ENCODE measurements around the gene ZDHHC14.

DNA sequence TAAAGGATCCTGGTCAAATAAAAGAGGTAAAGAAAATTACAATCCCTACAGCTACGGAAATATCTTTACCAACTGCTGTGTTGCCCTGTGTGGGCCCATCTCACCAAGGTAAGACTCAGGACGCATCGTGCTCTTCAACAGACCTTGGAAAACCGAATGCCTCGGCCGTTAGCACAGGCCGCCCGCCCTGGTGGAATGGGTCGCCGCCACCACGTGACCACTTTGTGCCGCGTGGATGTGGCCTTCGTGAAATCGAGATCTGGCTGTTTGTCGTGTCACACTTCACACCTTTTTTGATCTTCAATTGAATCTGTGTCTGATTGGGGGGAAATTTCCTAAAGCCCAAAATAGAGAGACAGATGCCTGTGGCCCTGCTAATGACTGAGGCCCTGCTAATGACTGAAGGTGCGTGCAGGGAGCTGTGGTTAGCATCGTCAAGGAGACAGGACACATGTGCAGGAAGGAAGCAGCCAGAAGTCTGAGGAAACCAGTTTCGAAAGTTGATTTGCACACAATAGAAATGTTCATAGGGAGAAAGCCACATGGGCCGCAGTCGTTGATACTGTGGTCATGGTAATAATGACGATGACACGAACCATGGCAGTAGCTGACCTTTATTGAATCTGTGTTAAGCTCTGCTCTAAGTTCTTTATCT, 266.4 kb downstream of the ZDHHC14 start:
- TF ChIP-seq POLR2A (IDR thresholded peaks at IDR 0.05), result no peak
- TF ChIP-seq, protein P1, sequence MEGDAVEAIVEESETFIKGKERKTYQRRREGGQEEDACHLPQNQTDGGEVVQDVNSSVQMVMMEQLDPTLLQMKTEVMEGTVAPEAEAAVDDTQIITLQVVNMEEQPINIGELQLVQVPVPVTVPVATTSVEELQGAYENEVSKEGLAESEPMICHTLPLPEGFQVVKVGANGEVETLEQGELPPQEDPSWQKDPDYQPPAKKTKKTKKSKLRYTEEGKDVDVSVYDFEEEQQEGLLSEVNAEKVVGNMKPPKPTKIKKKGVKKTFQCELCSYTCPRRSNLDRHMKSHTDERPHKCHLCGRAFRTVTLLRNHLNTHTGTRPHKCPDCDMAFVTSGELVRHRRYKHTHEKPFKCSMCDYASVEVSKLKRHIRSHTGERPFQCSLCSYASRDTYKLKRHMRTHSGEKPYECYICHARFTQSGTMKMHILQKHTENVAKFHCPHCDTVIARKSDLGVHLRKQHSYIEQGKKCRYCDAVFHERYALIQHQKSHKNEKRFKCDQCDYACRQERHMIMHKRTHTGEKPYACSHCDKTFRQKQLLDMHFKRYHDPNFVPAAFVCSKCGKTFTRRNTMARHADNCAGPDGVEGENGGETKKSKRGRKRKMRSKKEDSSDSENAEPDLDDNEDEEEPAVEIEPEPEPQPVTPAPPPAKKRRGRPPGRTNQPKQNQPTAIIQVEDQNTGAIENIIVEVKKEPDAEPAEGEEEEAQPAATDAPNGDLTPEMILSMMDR (IDR thresholded peaks at IDR 0.05), result no peak
